ENCODE measurements around the gene NCOA7.
A peak's percentile ranks its signal among the peaks of the same experiment; 100 is the strongest.

Gene NCOA7

DNA sequence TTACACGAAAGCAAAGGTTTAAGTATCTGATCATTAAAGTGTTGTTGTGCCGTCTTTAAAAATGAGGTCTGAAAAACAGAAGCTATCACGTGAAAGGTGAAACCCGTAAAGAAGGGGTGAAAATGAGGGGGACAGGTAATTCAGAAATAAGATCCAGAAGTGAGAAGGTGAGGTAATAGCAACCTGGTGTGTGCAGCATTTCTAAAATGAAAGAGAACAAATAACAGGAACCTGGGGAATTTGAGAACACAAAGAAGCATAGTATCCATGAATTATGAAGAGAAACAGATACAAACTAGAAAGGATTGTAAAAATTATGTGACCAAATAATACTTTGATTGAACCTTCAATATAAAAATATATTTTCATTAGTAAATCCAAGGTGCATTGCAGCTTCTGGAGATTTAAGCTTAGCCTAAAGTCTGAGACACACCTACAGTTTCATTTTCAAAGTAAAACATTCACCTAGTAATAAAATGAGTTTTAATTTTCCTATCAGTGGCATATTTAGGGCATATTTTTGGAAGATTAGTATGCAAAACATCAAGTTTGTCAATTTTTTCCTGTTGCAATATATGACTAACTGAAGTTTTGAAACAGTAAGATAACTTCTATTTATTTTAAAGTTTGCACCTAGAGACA lies 39.9 kb upstream of the NCOA7 start:
- DNase-seq (ENCODE audit: insufficient read length, low spot score) (no peak), FAIRE-seq (no peak)
- TF ChIP-seq, protein P1, sequence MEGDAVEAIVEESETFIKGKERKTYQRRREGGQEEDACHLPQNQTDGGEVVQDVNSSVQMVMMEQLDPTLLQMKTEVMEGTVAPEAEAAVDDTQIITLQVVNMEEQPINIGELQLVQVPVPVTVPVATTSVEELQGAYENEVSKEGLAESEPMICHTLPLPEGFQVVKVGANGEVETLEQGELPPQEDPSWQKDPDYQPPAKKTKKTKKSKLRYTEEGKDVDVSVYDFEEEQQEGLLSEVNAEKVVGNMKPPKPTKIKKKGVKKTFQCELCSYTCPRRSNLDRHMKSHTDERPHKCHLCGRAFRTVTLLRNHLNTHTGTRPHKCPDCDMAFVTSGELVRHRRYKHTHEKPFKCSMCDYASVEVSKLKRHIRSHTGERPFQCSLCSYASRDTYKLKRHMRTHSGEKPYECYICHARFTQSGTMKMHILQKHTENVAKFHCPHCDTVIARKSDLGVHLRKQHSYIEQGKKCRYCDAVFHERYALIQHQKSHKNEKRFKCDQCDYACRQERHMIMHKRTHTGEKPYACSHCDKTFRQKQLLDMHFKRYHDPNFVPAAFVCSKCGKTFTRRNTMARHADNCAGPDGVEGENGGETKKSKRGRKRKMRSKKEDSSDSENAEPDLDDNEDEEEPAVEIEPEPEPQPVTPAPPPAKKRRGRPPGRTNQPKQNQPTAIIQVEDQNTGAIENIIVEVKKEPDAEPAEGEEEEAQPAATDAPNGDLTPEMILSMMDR (IDR thresholded peaks at IDR 0.05; ENCODE audit: insufficient read depth, missing control alignments) = no peak

DNA sequence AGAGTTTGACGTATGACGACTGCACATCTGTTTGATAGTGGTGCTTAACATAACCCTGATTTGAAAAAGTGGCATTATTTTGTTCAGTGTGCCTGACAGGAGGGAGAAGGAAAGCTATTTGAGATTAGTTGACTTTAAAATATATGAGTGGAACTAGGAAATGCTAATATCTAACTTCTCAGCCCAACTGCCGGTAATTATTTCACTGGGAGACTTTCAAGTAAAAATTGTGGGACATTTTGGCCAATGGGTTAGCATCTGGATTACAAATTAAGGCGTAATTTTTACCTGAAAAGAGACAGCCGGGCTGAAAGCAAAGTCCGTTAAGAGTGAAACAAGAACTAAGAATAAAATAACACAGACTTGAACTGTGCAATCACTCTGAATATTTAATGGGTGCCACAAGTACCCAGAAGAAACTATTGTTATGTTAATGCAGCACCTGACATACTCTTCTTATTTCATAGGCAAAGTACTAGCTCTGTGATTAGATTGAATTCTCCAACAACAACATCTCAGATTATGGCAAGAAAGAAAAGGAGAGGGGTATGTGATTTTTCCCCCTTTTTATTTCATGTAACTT lies 39.3 kb upstream of the NCOA7 start:
- FAIRE-seq (no peak), DNase-seq (ENCODE audit: insufficient read length, low spot score) (no peak)
- TF ChIP-seq, protein P1 (IDR thresholded peaks at IDR 0.05; ENCODE audit: insufficient read depth, missing control alignments) = no peak

DNA sequence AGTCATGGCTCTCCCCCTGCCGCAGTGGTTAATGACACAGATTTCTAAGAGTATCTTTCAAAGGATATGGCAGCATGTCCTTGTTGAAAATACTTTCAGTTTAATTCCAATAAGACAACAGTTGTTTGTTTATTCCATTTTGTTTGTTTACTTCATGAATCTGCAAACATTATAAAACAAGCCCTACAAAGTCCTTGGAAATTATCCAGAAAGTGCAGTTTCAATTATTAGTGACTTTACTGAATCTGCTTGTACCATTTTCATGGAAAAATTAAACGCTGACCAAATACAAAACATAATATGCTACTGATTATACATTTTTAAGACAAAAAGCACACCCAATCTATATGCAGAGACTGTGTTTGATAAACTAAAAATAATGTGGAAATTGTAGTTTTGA lies 38.0 kb upstream of the NCOA7 start:
- TF ChIP-seq, protein P1 (IDR thresholded peaks at IDR 0.05; ENCODE audit: insufficient read depth, missing control alignments) = no peak
- DNase-seq (ENCODE audit: insufficient read length, low spot score) = no peak
- peak; percentile 41 for FAIRE-seq

DNA sequence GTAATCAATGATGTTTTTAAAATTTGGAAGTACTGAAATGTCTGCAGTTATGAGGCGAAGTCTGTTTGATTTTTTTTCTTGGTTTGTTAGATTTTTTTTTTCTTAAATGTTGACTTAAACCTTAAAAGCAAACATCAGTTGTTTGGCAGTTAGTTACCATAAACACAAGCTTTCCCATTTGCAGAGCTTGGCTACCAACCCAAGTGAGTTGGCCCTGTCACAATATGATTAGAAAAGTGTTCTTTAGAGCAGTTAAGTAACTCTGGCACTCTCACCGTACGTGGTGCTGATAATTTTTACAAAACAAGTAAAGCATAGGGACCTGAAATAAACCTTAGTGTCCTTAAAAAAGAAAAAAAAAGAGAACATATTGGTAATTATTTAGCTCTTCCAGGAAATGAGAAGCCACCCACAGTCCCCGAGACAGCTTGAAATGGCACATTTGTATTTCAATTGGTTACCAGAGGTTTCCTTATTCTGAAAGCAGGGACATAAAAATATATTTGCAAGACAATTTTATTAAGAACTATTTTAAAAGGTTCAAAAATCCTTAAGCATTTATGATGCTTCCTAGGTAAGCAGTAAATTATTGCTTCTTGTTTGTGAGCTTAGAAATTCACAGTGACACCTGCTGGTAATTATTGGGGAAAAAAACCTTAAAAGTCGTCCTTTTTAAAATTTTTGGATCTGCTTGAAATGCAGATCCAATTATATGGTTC lies 37.4 kb upstream of the NCOA7 start:
- TF ChIP-seq, protein P1 (IDR thresholded peaks at IDR 0.05; ENCODE audit: insufficient read depth, missing control alignments) = peak; percentile 60
- DNase-seq (ENCODE audit: insufficient read length, low spot score) = no peak
- peak; percentile 29 for FAIRE-seq

DNA sequence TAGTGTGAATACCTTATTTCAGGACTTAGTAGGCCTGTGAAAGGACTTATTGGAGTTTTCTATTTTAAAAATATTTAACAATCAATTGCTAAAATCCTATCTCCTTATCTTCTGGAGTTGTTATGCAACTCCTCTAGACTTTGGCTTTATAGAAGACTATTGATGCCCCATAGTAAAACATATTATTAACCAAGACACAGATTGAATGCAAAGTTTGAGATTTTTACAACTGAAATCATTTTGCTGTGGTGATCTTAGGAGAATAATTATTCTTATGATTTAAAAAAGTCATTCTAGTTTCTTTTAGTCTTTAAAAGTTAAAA lies 36.9 kb upstream of the NCOA7 start:
- DNase-seq (ENCODE audit: insufficient read length, low spot score) (no peak), FAIRE-seq (no peak)
- TF ChIP-seq, protein P1 (IDR thresholded peaks at IDR 0.05; ENCODE audit: insufficient read depth, missing control alignments) = no peak

DNA sequence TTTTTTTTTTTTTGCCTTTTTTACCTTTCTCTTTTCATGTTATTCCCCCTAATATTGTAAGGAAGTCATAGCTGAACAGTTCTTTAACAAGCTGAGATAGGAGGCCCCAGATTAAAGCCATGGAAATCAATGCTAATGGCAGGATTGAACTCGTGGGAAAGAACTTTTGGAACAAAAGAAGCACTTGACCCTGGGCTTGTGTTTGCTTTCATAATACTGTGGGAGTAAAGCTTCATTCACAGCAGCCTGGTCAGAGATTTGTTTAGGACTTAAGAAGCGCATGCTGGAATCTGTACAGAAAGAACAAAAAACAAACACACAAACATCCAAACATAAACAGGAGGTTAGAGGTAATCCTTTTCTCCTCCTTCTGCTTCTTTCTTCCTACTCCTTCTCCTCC lies 36.2 kb upstream of the NCOA7 start:
- TF ChIP-seq, protein P1 (IDR thresholded peaks at IDR 0.05; ENCODE audit: insufficient read depth, missing control alignments) = no peak
- DNase-seq (ENCODE audit: insufficient read length, low spot score) (no peak), FAIRE-seq (no peak)
